Measurements from ENCODE around the gene CTRL.

The CTRL gene

DNA sequence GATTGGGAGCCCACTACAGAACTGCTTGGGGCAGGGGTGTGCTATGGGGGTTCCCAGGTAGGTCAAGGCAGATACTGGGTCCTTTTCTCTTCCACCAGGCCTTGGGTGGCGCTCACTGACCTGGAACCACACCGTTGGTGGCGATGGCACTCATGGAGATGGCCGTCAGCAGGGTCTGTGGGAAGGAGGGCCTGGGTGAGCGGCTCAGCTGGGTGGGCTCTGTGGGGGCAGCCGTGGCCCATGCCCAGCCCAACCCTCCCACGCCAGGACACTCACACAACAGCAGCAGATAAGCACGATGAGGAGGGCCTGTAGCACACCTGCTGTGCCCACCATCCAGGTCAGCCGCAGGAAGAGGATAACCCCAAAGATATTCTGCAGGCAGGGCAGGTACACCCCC, 26.0 kb upstream of the CTRL start:
- TF ChIP-seq, protein P1, sequence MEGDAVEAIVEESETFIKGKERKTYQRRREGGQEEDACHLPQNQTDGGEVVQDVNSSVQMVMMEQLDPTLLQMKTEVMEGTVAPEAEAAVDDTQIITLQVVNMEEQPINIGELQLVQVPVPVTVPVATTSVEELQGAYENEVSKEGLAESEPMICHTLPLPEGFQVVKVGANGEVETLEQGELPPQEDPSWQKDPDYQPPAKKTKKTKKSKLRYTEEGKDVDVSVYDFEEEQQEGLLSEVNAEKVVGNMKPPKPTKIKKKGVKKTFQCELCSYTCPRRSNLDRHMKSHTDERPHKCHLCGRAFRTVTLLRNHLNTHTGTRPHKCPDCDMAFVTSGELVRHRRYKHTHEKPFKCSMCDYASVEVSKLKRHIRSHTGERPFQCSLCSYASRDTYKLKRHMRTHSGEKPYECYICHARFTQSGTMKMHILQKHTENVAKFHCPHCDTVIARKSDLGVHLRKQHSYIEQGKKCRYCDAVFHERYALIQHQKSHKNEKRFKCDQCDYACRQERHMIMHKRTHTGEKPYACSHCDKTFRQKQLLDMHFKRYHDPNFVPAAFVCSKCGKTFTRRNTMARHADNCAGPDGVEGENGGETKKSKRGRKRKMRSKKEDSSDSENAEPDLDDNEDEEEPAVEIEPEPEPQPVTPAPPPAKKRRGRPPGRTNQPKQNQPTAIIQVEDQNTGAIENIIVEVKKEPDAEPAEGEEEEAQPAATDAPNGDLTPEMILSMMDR (IDR thresholded peaks at IDR 0.05; ENCODE audit: unreplicated experiment in 3 of 3), result no peak
- no peaks in the 10 kb centered on the region for H3K9me3 Mint-ChIP-seq
- H3K27me3 Mint-ChIP-seq (ENCODE audit: low read depth), result no peaks in the 10 kb centered on the region
- no peak overlapping the region for H3K27ac Mint-ChIP-seq
- peaks cover 6% of the 10 kb centered on the region for H3K4me1 Mint-ChIP-seq
- H3K36me3 Mint-ChIP-seq (ENCODE audit: low read depth), result peaks cover 29% of the 10 kb centered on the region
- H3K4me3 Mint-ChIP-seq, result no peak overlapping the region

DNA sequence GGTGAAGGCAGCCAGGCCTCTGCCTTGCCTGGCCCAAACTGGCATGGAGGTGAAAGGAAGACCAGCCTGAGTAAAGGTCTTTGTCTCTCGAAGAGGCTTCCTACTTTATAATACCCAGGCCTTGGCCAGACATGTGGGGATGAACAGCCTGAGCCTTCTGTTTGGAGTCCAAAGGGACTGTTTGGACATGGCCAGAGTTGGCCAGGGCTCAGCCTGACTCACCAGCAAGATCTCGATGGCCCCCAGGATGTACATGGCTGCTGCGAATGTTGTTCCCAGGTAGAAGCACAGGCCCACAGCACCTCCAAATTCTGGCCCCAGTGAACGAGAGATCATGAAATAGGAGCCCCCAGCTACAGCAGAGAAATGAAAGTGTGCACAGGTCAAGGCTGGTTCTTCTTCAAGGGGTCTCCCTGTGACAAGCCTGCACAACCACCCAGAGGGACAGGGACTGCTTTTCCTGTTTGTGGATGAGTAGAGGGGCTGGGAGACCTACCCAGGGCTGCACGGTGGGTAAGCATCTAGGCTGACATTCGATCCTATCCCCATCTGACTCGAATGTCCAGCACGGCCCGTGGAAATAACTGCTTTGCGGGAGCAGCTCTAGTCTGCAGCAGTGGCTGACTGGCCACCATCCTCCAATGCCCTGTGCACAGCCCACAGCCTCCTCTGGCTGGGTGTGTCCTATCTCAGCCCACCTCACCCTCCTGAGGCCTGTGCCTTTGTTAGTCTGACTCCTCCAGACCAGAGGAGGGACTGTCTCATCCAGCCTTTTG, 22.9 kb upstream of the CTRL start:
- no peak overlapping the region for H3K4me3 Mint-ChIP-seq
- H3K27ac Mint-ChIP-seq, result no peak overlapping the region
- H3K36me3 Mint-ChIP-seq (ENCODE audit: low read depth), result peaks cover 22% of the 10 kb centered on the region
- H3K9me3 Mint-ChIP-seq, result no peaks in the 10 kb centered on the region
- TF ChIP-seq, protein P1 (IDR thresholded peaks at IDR 0.05; ENCODE audit: unreplicated experiment in 3 of 3), result no peak
- no peaks in the 10 kb centered on the region for H3K27me3 Mint-ChIP-seq (ENCODE audit: low read depth)
- H3K4me1 Mint-ChIP-seq, result peaks cover under 1% of the 10 kb centered on the region

DNA sequence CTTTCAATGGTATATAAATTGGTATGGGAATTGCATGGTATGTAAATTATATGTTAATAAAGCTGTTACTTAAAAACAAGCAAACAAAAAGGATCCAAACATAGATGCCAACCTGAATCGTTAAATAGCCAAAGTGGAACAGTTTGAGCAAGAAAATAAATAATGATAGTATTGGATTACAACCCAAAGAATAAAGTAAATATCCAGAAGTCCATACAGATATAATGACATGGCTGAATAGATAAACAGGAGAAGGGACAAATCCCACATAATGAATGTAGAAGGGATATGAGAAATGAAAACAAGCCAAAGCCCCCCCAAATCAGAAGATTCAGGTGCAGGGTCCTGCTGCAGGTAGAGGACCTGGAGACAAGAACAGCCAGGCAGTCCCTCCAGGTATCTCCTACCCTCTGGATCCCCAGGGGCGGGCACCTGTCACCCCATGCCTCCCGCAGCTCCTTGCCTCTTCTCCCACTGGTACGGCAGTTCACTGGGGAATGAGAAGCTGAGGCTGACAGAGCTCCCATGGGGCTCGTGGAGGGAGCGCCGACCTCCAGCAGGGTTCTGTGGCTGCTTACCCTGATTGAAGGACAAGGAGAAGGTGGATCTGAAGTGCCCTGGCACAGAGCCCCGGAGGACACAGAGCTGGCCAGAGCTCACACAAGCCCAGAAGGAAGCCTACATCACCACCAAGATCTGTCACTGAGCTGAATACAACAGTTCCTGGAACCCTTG, 22.1 kb upstream of the CTRL start:
- no peaks in the 10 kb centered on the region for H3K9me3 Mint-ChIP-seq
- peaks cover 20% of the 10 kb centered on the region for H3K36me3 Mint-ChIP-seq (ENCODE audit: low read depth)
- no peak overlapping the region for H3K4me3 Mint-ChIP-seq

DNA sequence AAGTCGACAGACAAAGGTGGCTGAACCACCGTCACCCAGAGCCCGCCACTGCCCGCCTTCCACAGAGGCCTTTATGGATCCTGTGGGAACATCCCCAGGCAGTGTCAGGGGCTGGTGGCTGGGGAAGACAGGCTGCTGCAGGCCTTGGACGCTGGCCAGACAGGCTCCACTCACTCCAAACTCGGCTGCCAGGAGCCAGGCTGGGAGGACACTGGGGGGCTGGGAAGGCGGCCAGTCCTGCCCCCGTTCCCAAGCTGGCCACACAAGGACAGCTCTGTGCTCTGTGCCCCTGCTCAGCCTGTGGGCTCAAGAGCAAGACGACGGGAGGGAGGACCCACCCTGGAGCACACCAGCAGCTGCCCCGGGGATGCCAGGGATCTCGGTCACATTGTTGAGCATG, 19.8 kb upstream of the CTRL start:
- H3K27ac Mint-ChIP-seq, result no peak overlapping the region
- peaks cover 12% of the 10 kb centered on the region for H3K36me3 Mint-ChIP-seq (ENCODE audit: low read depth)
- no peaks in the 10 kb centered on the region for H3K9me3 Mint-ChIP-seq
- TF ChIP-seq, protein P1 (IDR thresholded peaks at IDR 0.05; ENCODE audit: unreplicated experiment in 3 of 3), result no peak
- H3K4me3 Mint-ChIP-seq, result no peak overlapping the region
- no peaks in the 10 kb centered on the region for H3K27me3 Mint-ChIP-seq (ENCODE audit: low read depth)
- no peaks in the 10 kb centered on the region for H3K4me1 Mint-ChIP-seq

More for the DNA sequence above, 22.1 kb upstream of the CTRL start:
- TF ChIP-seq, protein P1 (IDR thresholded peaks at IDR 0.05; ENCODE audit: unreplicated experiment in 3 of 3), result no peak
- Mint-ChIP-seq H3K27me3 (ENCODE audit: low read depth) (no peaks in the 10 kb centered on the region), H3K4me1 (no peaks in the 10 kb centered on the region), H3K27ac (no peak overlapping the region)

DNA sequence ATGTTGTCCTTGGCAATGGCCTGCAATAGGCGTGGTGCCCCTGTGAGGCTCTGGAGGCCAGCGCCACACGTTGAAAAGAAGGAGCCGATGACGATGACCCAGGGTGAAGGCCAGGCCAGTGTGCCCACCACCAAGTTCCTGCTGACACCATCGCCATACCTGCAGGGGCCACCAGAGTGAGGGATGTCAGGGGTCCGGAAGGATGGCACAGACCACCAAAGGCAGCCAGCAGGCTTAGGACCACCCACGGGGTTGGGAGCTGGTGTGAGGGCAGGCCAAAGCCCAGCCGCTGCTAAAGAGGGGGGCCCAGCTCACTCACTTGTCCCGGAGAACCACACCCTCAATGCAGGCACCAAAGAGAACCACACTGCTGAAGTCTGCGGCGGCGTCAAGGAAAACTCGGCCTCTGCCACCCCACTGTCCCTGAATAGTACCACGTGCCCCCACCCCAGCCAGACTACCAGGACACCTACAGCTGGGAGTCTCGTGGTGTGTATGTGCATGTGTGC, 18.7 kb upstream of the CTRL start:
- Mint-ChIP-seq H3K27ac (no peak overlapping the region), H3K4me3 (no peak overlapping the region), H3K4me1 (no peaks in the 10 kb centered on the region), H3K36me3 (ENCODE audit: low read depth) (peaks cover 15% of the 10 kb centered on the region), H3K27me3 (ENCODE audit: low read depth) (no peaks in the 10 kb centered on the region), H3K9me3 (no peaks in the 10 kb centered on the region)
- TF ChIP-seq, protein P1 (IDR thresholded peaks at IDR 0.05; ENCODE audit: unreplicated experiment in 3 of 3), result no peak

Data from nephron (organoid).